DMS53 treated with DMSO at 0.1 percent for 48 hours (cell line): ENCODE measurements around the gene PHKG2.

Experiments used
- DNase-seq: peaks from one replicate; lab custom pipeline; 2025; ENCODE audit not compliant: unreplicated experiment; lab: John Stamatoyannopoulos, UW

PHKG2 gene

GRCh38 chr16:30725418-30725792 is 22.8 kb upstream of the PHKG2 start:
- no peak for DNase-seq

- DNase-seq = no peak
Measured at GRCh38 chr16:30728321-30728720, 19.9 kb upstream of the PHKG2 start.

- no peak for DNase-seq
Measured at GRCh38 chr16:30728899-30729672, 19.1 kb upstream of the PHKG2 start.

GRCh38 chr16:30731411-30731810 is 16.8 kb upstream of the PHKG2 start:
- DNase-seq = no peak

- no peak for DNase-seq
Measured at GRCh38 chr16:30736995-30737793, 11.0 kb upstream of the PHKG2 start.

GRCh38 chr16:30737794-30738648 is 10.2 kb upstream of the PHKG2 start:
- DNase-seq = no peak

GRCh38 chr16:30738984-30739951 is 9.0 kb upstream of the PHKG2 start:
- DNase-seq = no peak

- DNase-seq = peak; percentile 77
Measured at GRCh38 chr16:30740364-30741251, 7.6 kb upstream of the PHKG2 start.

- DNase-seq = no peak
Measured at GRCh38 chr16:30741461-30741914, 6.7 kb upstream of the PHKG2 start.

- DNase-seq = no peak
Measured at GRCh38 chr16:30743716-30744115, 4.5 kb upstream of the PHKG2 start.

GRCh38 chr16:30744183-30744582 is 4.0 kb upstream of the PHKG2 start:
- DNase-seq = no peak

GRCh38 chr16:30745082-30745481 is 3.1 kb upstream of the PHKG2 start:
- DNase-seq = no peak

GRCh38 chr16:30746638-30747175 is 1.5 kb upstream of the PHKG2 start:
- no peak for DNase-seq

GRCh38 chr16:30747331-30747730 is 894 bp upstream of the PHKG2 start:
- no peak for DNase-seq

- DNase-seq = no peak
Measured at GRCh38 chr16:30748634-30749445, 615 bp downstream of the PHKG2 start.

GRCh38 chr16:30750201-30750600 is 2.0 kb downstream of the PHKG2 start:
- DNase-seq = no peak

- no peak for DNase-seq
Measured at GRCh38 chr16:30750876-30751465, 2.7 kb downstream of the PHKG2 start.

GRCh38 chr16:30753596-30753995 is 5.4 kb downstream of the PHKG2 start:
- DNase-seq = no peak
